Jurkat, Clone E6-1 (cell line): Measurements from ENCODE around the gene NCK2.

ENCODE experiments used
- DNase-seq: peaks from one replicate; pipeline ENCODE4 v3.0.0-alpha.2; 2011; ENCODE audit warnings: low read depth, low spot score
- H3K4me3 ChIP-seq: 2 replicates; pipeline ENCODE4 v1.5.1; 2011; ENCODE audit warnings: mild to moderate bottlenecking, low read length, control low read depth, moderate library complexity

NCK2 gene

DNA sequence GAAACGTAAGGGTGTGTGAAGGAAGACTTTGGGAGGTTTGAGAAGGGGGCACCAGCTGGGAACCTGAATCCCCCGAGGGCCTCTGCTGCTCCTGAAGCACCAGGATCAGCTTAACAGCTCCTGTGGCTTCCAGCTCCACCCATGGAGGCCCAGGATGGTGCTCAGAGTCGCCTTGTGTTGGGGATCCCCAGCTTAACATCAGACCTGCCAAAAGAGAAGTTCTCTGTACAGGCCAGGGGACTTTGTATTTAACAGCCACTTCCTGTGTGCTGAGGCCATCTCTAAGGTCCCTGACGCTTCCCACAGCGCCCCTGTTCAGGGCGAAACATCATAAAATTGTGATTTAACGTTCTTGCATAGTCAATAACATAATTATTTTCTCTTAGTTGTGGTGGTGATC, 77.5 kb downstream of the NCK2 start:
- no peak overlapping the region for H3K4me3 ChIP-seq
- DNase-seq = no peak

- no peak for DNase-seq
- no peak overlapping the region for H3K4me3 ChIP-seq
Observed at GRCh38 chr2:105824446-105824845, 79.7 kb downstream of the NCK2 start.

- no peak for DNase-seq
- no peak overlapping the region for H3K4me3 ChIP-seq
Observed at GRCh38 chr2:105827351-105828096, 82.8 kb downstream of the NCK2 start.

DNA sequence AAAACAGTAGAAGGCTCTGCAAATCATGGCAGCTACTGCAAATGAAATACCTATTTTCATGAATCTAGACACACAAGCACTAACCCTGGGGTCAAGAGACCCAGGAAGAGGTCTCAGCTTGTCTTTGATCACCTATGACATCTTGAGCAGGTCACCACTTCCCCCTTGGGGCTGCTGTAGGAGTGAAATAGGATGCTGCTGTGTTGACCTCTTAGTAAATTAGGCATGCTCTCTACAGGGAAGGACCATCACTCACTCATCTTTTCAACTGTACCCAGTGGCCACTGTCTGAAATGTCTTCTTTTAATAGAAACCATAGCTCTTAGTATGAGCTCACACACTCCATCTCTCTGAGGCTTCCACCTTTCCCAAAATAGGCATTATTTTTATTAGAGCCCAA, 83.8 kb downstream of the NCK2 start:
- no peak for DNase-seq
- no peak overlapping the region for H3K4me3 ChIP-seq

DNA sequence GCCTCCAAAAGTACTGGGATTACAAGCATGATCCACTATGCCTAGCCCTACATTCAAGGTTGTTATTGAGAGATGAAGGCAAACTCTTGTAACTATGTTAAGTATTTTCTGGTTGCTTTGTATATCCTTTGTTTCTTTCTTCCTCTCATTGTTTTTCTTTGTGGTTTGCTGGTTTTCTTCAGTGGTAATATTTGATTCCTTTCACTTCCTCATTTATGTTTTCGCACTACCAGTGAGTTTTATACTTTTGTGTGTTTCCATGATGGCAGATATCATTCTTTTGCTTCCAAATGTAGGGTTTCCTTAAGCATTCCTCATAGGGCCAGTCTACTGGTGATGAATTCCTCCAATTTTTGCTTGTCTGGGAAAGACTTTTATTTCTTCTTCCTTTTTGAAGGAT, 90.2 kb downstream of the NCK2 start:
- DNase-seq = no peak
- H3K4me3 ChIP-seq = no peak overlapping the region

DNA sequence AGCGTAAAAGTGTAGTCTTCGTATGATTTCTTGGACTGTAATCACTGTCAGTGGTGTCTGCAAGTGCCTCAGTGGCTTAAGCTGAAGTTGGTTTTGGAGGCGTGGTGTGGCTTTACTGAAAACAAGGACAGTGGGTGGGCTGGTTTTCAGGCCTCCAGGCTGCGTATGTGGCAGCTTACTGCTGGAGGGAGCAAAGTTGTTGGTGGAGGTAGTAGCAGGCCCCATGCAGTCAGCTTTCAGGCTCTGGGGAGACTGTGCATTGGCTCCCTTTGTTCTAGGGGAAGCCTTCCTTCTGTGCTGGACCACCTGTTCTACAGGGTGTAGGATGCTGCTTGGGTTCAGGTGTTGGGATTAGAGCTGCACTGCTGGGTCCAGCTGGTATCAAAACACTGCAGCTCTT, 91.6 kb downstream of the NCK2 start:
- DNase-seq = no peak
- no peak overlapping the region for H3K4me3 ChIP-seq

- no peak for DNase-seq
Observed at GRCh38 chr2:105836840-105837692, 92.4 kb downstream of the NCK2 start.

DNA sequence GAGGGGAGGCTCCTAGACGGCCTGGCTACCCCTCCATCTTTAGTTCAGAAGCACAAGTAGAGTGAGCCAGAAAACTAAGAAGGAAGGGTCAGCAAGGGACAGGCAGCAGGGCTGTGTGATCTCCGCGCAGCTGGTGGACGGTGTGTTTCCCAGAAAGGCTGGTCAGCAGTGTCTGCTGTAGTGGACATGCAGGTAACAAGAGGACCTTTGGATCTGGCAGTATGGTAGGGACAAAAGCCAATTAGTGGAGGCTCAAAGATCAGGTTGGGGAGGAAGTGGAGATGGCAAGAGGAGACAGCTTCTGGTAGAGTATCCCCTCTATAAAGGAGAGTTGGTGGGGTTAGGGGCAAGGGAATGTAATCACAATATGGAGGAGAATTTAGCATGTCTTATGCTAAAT, 95.1 kb downstream of the NCK2 start:
- DNase-seq = no peak
- no peak overlapping the region for H3K4me3 ChIP-seq

More at GRCh38 chr2:105836840-105837692, 92.4 kb downstream of the NCK2 start:
- H3K4me3 ChIP-seq = no peak overlapping the region

DNA sequence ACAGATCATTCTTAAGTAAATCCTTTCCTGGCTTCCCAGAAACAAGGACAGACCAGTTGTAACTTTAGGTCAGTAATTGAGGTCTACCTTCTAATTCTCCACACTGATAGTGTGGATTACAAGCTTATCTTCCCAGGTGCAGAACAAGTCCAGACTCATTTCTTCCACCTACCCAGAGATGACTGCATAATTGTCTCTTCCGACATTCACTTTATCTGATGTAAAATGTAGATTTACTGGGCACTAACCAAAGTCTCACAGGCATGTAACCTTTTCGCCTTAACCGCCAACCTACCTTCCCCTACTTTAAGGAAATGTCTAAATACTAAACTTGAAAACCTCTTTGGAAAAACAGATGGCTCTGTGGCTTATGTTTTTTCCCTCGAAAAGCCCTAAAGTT, 96.2 kb downstream of the NCK2 start:
- H3K4me3 ChIP-seq = no peak overlapping the region
- no peak for DNase-seq

GRCh38 chr2:105841551-105841950, 96.8 kb downstream of the NCK2 start:
- H3K4me3 ChIP-seq = no peak overlapping the region
- DNase-seq = no peak

GRCh38 chr2:105842555-105842954, 97.8 kb downstream of the NCK2 start:
- no peak overlapping the region for H3K4me3 ChIP-seq
- no peak for DNase-seq

DNA sequence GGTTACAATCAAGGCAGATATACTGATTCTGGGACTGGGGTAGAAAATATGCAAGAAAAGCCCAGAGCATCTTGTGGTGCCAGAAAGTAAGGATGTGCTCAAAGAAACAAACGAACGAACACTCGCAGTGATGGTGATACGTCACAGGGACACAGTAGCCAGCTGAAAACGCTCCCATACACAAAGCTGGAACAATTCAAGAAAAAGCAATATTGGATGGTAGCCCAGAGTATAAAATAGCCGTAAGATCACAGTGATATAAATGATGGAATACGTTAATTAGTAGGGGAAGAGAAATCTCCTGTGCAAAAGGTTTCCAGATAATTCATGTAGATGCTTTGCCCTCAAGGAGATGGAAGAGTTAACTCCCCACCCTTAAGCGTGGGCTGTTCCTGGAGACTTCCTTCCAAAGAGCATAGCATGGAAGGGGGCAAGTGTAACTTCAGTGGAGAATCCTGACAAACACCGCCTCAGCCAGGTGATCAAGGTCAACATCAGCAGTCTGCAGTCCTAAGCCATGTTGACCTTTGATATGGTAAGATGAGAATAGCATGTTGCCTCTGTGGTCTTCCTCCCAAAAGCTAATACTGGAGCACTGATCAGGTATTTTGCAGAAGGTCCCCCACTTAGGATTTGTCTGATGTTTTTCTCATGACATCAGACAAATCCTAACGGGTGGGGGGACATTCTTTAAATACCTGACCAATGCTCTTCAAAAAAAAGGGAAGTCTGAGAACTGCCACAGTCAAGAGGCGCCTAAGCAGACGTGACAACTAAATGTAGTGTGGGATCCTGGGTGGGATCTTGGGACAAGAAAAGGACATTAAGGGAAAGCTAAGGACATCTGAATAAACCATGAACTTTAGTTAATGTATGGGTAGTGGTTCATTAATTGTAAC, 99.0 kb downstream of the NCK2 start:
- no peak overlapping the region for H3K4me3 ChIP-seq
- no peak for DNase-seq

DNA sequence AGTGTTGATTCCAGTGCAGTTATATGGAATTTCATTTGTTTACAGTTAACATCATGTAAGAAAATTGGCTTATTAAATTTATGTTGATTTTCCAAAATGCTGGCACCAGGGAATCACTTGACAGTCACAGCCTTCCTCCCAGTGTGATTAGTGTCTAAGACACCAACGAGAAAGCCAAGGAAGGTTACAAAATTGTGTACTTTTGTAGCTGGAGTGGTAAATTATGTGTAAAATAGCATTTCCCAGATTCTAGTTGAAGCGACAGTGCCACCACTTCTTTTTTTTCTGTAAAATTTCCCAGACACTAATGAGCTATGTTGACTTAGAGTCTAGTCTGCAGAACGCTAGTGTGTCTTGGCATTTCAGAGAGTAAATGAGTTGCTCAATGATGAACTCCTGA, 101.3 kb downstream of the NCK2 start:
- no peak overlapping the region for H3K4me3 ChIP-seq
- no peak for DNase-seq

GRCh38 chr2:105847056-105847455, 102.3 kb downstream of the NCK2 start:
- DNase-seq = no peak
- H3K4me3 ChIP-seq = no peak overlapping the region

- no peak for DNase-seq
- H3K4me3 ChIP-seq = no peak overlapping the region
Observed at GRCh38 chr2:105848367-105848766, 103.7 kb downstream of the NCK2 start.

DNA sequence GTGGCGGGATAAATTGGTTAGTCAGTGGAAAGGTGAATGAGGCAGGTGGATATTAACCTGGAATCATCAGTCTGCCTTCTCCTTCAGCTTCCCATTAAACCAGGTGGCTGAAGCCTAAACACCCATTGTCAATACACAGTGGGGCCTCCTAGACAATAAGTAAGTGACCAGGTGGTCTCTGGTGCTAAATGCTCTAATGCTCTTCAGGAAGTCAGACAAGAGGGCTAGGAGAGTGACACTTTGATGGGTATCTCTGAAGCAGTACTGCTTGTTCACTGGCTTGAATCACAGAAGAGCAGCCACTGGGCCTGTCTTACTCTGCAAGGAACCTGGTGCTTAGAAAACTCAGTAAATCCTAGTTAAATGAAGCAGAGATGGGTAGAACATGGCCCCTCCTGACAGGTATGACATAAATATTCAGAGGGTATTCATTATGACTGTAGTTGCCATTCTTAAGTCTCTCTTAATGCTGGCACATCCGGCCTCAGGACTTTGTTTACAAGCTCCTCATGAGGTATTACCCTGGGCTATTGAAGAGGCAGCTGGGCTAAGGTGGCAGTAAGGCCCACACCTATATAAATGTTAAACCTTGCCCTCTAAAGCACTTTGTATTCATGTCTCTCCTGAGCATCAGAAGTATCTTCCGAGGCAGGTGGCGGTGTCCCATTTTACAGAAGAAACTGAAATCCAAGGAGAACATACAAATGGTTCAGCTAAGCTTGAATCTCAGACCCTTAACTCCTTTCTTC, 104.9 kb downstream of the NCK2 start:
- no peak overlapping the region for H3K4me3 ChIP-seq
- no peak for DNase-seq

DNA sequence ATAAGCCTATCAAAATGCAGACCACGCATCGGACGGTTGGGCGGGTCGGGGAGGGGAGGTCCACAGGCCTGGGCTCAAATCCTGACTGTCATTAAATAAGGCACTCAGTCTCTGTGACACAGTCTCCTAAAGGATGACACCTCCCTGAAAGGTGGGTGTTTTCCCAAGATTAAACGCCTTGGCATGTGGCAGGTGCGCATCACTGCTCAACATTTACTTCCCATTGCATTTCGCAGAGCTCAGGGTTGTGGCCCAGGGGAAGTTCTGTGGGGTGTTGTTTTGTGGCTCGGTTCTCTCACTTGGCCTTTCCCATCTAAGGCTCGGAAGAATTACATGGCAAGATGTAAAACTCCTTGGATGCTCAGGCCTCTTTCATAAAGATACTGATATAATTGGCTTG, 107.4 kb downstream of the NCK2 start:
- no peak for DNase-seq
- no peak overlapping the region for H3K4me3 ChIP-seq

DNA sequence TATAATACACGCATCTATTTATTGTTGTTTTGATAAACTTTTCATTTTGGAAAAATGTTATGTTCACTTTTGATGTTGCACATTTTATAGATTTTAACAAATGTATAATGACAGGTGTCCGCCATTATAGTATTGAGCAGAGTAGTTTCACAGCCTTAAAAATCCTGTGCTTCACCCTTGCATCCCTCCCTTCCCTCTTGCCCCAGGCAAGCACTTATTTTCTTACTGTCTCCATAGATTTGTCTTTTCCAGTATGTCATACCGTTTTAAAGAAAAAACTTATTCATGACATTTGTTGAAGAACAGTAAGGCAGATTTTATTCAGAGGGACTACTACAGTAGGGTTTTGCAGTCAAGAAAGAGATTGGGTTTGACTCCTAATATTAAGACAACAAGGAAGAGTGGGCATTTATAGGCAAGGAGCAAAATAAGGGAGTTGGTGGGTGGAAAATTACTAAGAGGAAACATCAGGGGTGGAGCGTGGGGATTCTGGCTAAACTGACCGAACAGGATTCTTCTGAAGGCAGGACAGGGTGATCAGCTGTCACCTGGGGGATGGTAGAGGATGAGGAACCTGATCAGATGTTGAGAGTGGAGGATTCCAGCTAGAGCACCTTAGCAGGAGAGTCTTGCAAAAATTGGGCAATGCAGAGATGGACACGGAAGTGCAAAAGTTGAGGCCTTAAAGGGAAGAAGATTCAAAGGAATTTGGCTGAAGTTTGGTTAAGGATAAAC, 108.8 kb downstream of the NCK2 start:
- no peak overlapping the region for H3K4me3 ChIP-seq
- no peak for DNase-seq
